Motor neuron (in vitro differentiated cells): Measurements from ENCODE around the gene MROH9. TPM values are rescaled to one million over a fixed set of nuclear protein-coding genes. Genes with fewer than 3 reads are reported as not detected.
A peak's percentile ranks its signal among the peaks of the same experiment; 100 is the strongest.

Source experiments
- ATAC-seq, 8 experiments: fragments of 200-7000 bp; cut with Tn5 transposase; replicated peaks in 6 of 8; 2 replicates each; pipeline ENCODE4 v1.8.0; 2021; ENCODE audit warnings: mild to moderate bottlenecking in 8 of 8, moderate library complexity in 8 of 8
- H3K27ac ChIP-seq, 2 donors: fragments of 250-450 bp; sonication (Bioruptor Pico); 2 replicates each; pipeline ENCODE4 v1.9.0; 2021; ENCODE audit warnings: antibody characterized with exemption in 2 of 2, mild to moderate bottlenecking in 2 of 2, moderate library complexity in 1 of 2
- H3K4me1 ChIP-seq, 2 donors: fragments of 250-450 bp; sonication (Bioruptor Pico); replicated peaks in 1 of 2; 2 replicates each; pipeline ENCODE4 v1.6.1; 2021; ENCODE audit warnings: antibody characterized with exemption in 2 of 2, mild to moderate bottlenecking in 2 of 2, moderate library complexity in 1 of 2
- H3K4me3 ChIP-seq, 5 donors: fragments of 250-450 bp; sonication (Bioruptor Pico); 2 replicates each; pipeline ENCODE4 v1.9.0; 2021; ENCODE audit warnings: antibody characterized with exemption in 5 of 5, mild to moderate bottlenecking in 5 of 5, moderate library complexity in 4 of 5
- WGBS, 10 experiments: fragments of 450-650 bp; shearing (Covaris generic); methylation state at CpG; one replicate each; pipeline ENCODE4 v1.0.0; 2022; 5-methylcytosine and 5-hydroxymethylcytosine counted together
- in situ Hi-C, 9 experiments: fragments of 400-800 bp; cut with MboI; loops; one replicate each; pipeline ENCODE4 v1.15.0; 2021; ENCODE audit warnings: low sequenced_read_pairs in 9 of 9, low pct_unique_long_range_greater_than_20kb in 2 of 9; ENCODE audit not compliant: unreplicated experiment in 9 of 9
- total RNA-seq, 8 experiments: library from RNA; unstranded; fragments of 300-600 nt; gene quantifications; 2 replicates each; pipeline versions ENCODE4 v1.2.3 to v1.2.4, GENCODE V29; 2022

The MROH9 gene
- total RNA-seq, 8 experiments from 2014 or later, result 0.19 to 0.54 (median 0.29) TPM; not detected in 5

GRCh38 chr1:170978371-170978910 lies 43.1 kb downstream of the MROH9 start:
- no peak for ATAC-seq
- H3K27ac ChIP-seq, result no peak overlapping the region
- H3K4me1 ChIP-seq, result no peaks in the 10 kb centered on the region
- H3K4me3 ChIP-seq, result no peak overlapping the region
- WGBS, 10 experiments, result 63 to 100% (median 69%) methylated on average over 2 of the region's 2 CpGs; no CpG with 5 or more reads in 7 of the 10 experiments
- in situ Hi-C loops, result no loop called here

GRCh38 chr1:170985406-170985805 lies 50.1 kb downstream of the MROH9 start:
- H3K4me1 ChIP-seq, result no peaks in the 10 kb centered on the region
- ATAC-seq, result no peak
- no peak overlapping the region for H3K27ac ChIP-seq
- H3K4me3 ChIP-seq, result no peak overlapping the region
- 40 to 100% (median 80%) methylated on average over 1 of the region's 1 CpG; no CpG with 5 or more reads in 1 of the 10 experiments for WGBS, 10 experiments
- in situ Hi-C loops, result no loop called here

- Histone ChIP-seq H3K27ac (no peak overlapping the region), H3K4me1 (no peaks in the 10 kb centered on the region), H3K4me3 (no peak overlapping the region)
- ATAC-seq, result no peak
- WGBS, 10 experiments, result 14 to 100% (median 90%) methylated on average over 1 to 3 of the region's 3 CpGs; no CpG with 5 or more reads in 1 of the 10 experiments
- in situ Hi-C loops, result no loop called here
Observed at GRCh38 chr1:170986901-170987300, 51.6 kb downstream of the MROH9 start.

- no peaks in the 10 kb centered on the region for H3K4me1 ChIP-seq
- no peak overlapping the region for H3K27ac ChIP-seq
- no peak overlapping the region for H3K4me3 ChIP-seq
- peak in 3 of 8 experiments; percentile 25 to 71 (median 32) for ATAC-seq
- in situ Hi-C loops, result no loop called here
- 6 to 92% (median 73%) methylated on average over 2 to 5 of the region's 5 CpGs for WGBS, 10 experiments
Observed at GRCh38 chr1:170987424-170987823, 52.1 kb downstream of the MROH9 start.

- in situ Hi-C loops, result no loop called here
- Histone ChIP-seq H3K27ac (no peak overlapping the region), H3K4me3 (no peak overlapping the region), H3K4me1 (no peaks in the 10 kb centered on the region)
- ATAC-seq, result peak in 1 of 8 experiments; percentile 27
Observed at GRCh38 chr1:170993151-170993550, 57.8 kb downstream of the MROH9 start.

GRCh38 chr1:170993717-170994116 lies 58.4 kb downstream of the MROH9 start:
- no peak for ATAC-seq
- in situ Hi-C loops, result no loop called here
- no peak overlapping the region for H3K4me3 ChIP-seq
- no peaks in the 10 kb centered on the region for H3K4me1 ChIP-seq
- 75 to 100% (median 100%) methylated on average over 1 of the region's 1 CpG; no CpG with 5 or more reads in 2 of the 10 experiments for WGBS, 10 experiments
- H3K27ac ChIP-seq, result no peak overlapping the region

GRCh38 chr1:171014880-171015279 lies 79.5 kb downstream of the MROH9 start:
- in situ Hi-C loops, result loop anchor here in 2 of 9 experiments (25.0 kb wide), 2 partner anchors 103 to 272 kb away; no protein-coding TSS in a partner anchor
- ATAC-seq, result no peak
- H3K4me3 ChIP-seq, result no peak overlapping the region
- H3K27ac ChIP-seq, result no peak overlapping the region
- 36 to 87% (median 67%) methylated on average over 1 to 4 of the region's 4 CpGs for WGBS, 10 experiments
- no peaks in the 10 kb centered on the region for H3K4me1 ChIP-seq

GRCh38 chr1:171017426-171017825 lies 82.1 kb downstream of the MROH9 start:
- H3K27ac ChIP-seq, result no peak overlapping the region
- in situ Hi-C loops, result loop anchor here in 2 of 9 experiments (25.0 kb wide), 2 partner anchors 105 to 270 kb away; no protein-coding TSS in a partner anchor
- no peak for ATAC-seq
- H3K4me1 ChIP-seq, result no peaks in the 10 kb centered on the region
- 0 to 80% (median 72%) methylated on average over 1 to 2 of the region's 2 CpGs; no CpG with 5 or more reads in 4 of the 10 experiments for WGBS, 10 experiments
- H3K4me3 ChIP-seq, result no peak overlapping the region

GRCh38 chr1:171019971-171020370 lies 84.6 kb downstream of the MROH9 start:
- H3K4me3 ChIP-seq, result no peak overlapping the region
- H3K27ac ChIP-seq, result no peak overlapping the region
- ATAC-seq, result no peak
- in situ Hi-C loops, result loop anchor here in 2 of 9 experiments (25.0 kb wide), 2 partner anchors 108 to 267 kb away; no protein-coding TSS in a partner anchor
- no peaks in the 10 kb centered on the region for H3K4me1 ChIP-seq
- 21 to 86% (median 62%) methylated on average over 1 to 4 of the region's 4 CpGs for WGBS, 10 experiments

- ATAC-seq, result no peak
- Histone ChIP-seq H3K27ac (no peak overlapping the region), H3K4me1 (no peaks in the 10 kb centered on the region), H3K4me3 (no peak overlapping the region)
- 10 to 100% (median 78%) methylated on average over 1 to 12 of the region's 14 CpGs; no CpG with 5 or more reads in 1 of the 10 experiments for WGBS, 10 experiments
- in situ Hi-C loops, result no loop called here
Observed at GRCh38 chr1:171032822-171033702, 97.7 kb downstream of the MROH9 start.

GRCh38 chr1:171037626-171038025 lies 102.3 kb downstream of the MROH9 start:
- no peak overlapping the region for H3K4me3 ChIP-seq
- WGBS, 10 experiments, result 0 to 67% (median 42%) methylated on average over 1 of the region's 1 CpG
- no peak for ATAC-seq
- H3K27ac ChIP-seq, result no peak overlapping the region
- H3K4me1 ChIP-seq, result no peaks in the 10 kb centered on the region
- in situ Hi-C loops, result no loop called here

- no peak overlapping the region for H3K4me3 ChIP-seq
- H3K4me1 ChIP-seq, result no peaks in the 10 kb centered on the region
- in situ Hi-C loops, result no loop called here
- H3K27ac ChIP-seq, result no peak overlapping the region
- ATAC-seq, result no peak
Observed at GRCh38 chr1:171038284-171038683, 103.0 kb downstream of the MROH9 start.

GRCh38 chr1:171048014-171048413 lies 112.7 kb downstream of the MROH9 start:
- Histone ChIP-seq H3K4me3 (no peak overlapping the region), H3K4me1 (no peaks in the 10 kb centered on the region), H3K27ac (no peak overlapping the region)
- in situ Hi-C loops, result no loop called here
- ATAC-seq, result no peak
- 40 to 89% (median 67%) methylated on average over 1 to 2 of the region's 2 CpGs; no CpG with 5 or more reads in 2 of the 10 experiments for WGBS, 10 experiments
